ENCODE measurements around the gene IL9R. TPM values are rescaled to one million over a fixed set of nuclear protein-coding genes. Genes with fewer than 3 reads are reported as not detected.

Gene IL9R
- total and polyA plus RNA-seq, 2 of the 4 experiments (the other 2 are of a cell fraction), result 0.05 TPM; not detected in 1

DNA sequence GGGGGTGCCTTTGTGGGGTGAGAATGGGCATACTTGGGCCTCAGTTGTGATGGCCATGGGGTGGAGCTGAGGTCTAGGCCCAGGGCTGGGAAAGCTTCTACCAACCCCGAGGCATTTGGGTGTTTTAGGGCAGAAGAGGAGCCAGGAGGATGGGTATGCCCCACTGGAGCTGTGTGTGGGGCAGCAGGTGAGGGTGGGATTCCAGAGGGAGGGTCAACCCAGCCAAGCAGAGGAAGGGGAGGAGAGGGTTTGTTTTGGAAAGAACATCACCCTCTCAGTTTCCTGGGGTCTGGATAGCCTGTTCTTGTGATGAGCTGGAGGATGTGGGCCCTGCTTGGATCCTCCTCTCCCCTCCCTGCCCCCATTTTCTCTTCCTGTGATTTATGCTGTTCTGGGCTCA is 620 bp downstream of the IL9R start:
- H4K91ac ChIP-seq (ENCODE audit: insufficient read depth, low read depth, low read length), result no peak overlapping the region
- no peaks in the 10 kb centered on the region for H3K36me3 ChIP-seq (ENCODE audit: control insufficient read depth, insufficient read depth, low read length)
- H3K18ac ChIP-seq (ENCODE audit: low read depth, low read length), result no peak overlapping the region
- H2BK120ac ChIP-seq (ENCODE audit: low read depth, low read length), result no peak overlapping the region
- no peak overlapping the region for H4K8ac ChIP-seq (ENCODE audit: low read depth in 2 of 2, low read length in 2 of 2)
- H3K27ac ChIP-seq (ENCODE audit: insufficient read depth, low read length), result no peak overlapping the region
- ChIA-PET POLR2A (ENCODE audit: unreplicated experiment) (no interaction called here), CTCF (no interaction called here)
- WGBS, 2 experiments (ENCODE audit: extremely low coverage in 2 of 2, insufficient read length in 1 of 2), result no CpG with 5 or more reads among the region's 1 CpG
- H3K27me3 ChIP-seq (ENCODE audit: control insufficient read depth, insufficient read depth, low read length), result no peaks in the 10 kb centered on the region
- H2BK5ac ChIP-seq (ENCODE audit: low read depth, low read length, poor library complexity, severe bottlenecking), result no peak overlapping the region
- H2AK9ac ChIP-seq (replicated peaks; ENCODE audit: low read depth, low read length, poor library complexity), result no peak overlapping the region
- no peak overlapping the region for H2AK5ac ChIP-seq (ENCODE audit: low read depth, low read length)
- no peak overlapping the region for H3K4me3 ChIP-seq (ENCODE audit: insufficient read depth, low read depth, low read length)
- intact Hi-C loops (cut with micrococcal nuclease) (no loop called here), in situ Hi-C loops (cut with MboI; ENCODE audit: low sequenced_read_pairs) (no loop called here), dilution Hi-C loops (cut with HindIII; ENCODE audit: low sequenced_read_pairs, unreplicated experiment) (no loop called here)
- DNase-seq (no peak), ATAC-seq (ENCODE audit: low read depth) (no peak)
- TF ChIP-seq RCOR1 (IDR thresholded peaks at IDR 0.05; ENCODE audit: insufficient replicate concordance, low read length) (no peak), FOS (IDR thresholded peaks at IDR 0.05; ENCODE audit: low read depth, low read length) (no peak), SMC3 (IDR thresholded peaks at IDR 0.05; ENCODE audit: low read depth, low read length) (no peak), CHD1 (IDR thresholded peaks at IDR 0.05; ENCODE audit: low read depth, low read length) (no peak), RAD21 (IDR thresholded peaks at IDR 0.05; ENCODE audit: low read length) (no peak), ELK1 (IDR thresholded peaks at IDR 0.05; ENCODE audit: borderline replicate concordance, low read depth, low read length) (no peak), BHLHE40 (IDR thresholded peaks at IDR 0.05; ENCODE audit: low read depth, low read length) (no peak), NFE2L2 (IDR thresholded peaks at IDR 0.05; ENCODE audit: low read depth, low read length) (no peak), USF2 (IDR thresholded peaks at IDR 0.05; ENCODE audit: low read depth, low read length) (no peak), MAFK (IDR thresholded peaks at IDR 0.05; ENCODE audit: low read depth, low read length) (no peak), CEBPB (IDR thresholded peaks at IDR 0.05; ENCODE audit: low read depth, low read length) (no peak)
- no peak overlapping the region for H4K5ac ChIP-seq (ENCODE audit: low read depth, low read length)
- no peak overlapping the region for H3K9ac ChIP-seq (ENCODE audit: low read depth, low read length)
- no peaks in the 10 kb centered on the region for H3K9me1 ChIP-seq (ENCODE audit: insufficient read depth, low read length)
- H3K23ac ChIP-seq (ENCODE audit: low read depth, low read length), result no peak overlapping the region
- no peak overlapping the region for H3K56ac ChIP-seq (ENCODE audit: extremely low read depth, insufficient read depth, low read length)
- H3K4me2 ChIP-seq (ENCODE audit: low read depth, low read length), result no peak overlapping the region
- no peak overlapping the region for H3K4ac ChIP-seq (ENCODE audit: low read depth, low read length)
- H2BK15ac ChIP-seq (ENCODE audit: low read depth, low read length), result no peak overlapping the region
- H3K9me3 ChIP-seq (ENCODE audit: control insufficient read depth, insufficient read depth, low read length), result peaks cover 3% of the 10 kb centered on the region; the same call in 1 of the 2 replicates
- H3K4me1 ChIP-seq (ENCODE audit: control insufficient read depth, insufficient read depth, low read length), result no peaks in the 10 kb centered on the region
- no peaks in the 10 kb centered on the region for H3K79me1 ChIP-seq (ENCODE audit: low read depth in 1 of 2, low read length in 2 of 2)
- H2BK20ac ChIP-seq (ENCODE audit: low read depth, low read length), result no peak overlapping the region
- H4K20me1 ChIP-seq (ENCODE audit: insufficient read depth, low read length), result no peaks in the 10 kb centered on the region
- no peak overlapping the region for H3K14ac ChIP-seq (replicated peaks; ENCODE audit: low read depth, low read length)
- no peak overlapping the region for H2AFZ ChIP-seq (replicated peaks; ENCODE audit: low read length, poor library complexity)
- no TSS peak for BruUV-seq (replicated peaks)
